HEK293 (cell line): Measurements from ENCODE around the gene INPP1.
A peak's percentile ranks its signal among the peaks of the same experiment; 100 is the strongest.
"Not testable (repeated sequence)": the region's sequence is repeated elsewhere in the genome, so short reads cannot be mapped to it uniquely, and the experiment has no call there.

Experiments
- CTCF ChIA-PET: fragments of 350-600 bp; formaldehyde crosslinking; extraction: SDS; loops from one replicate; lab custom pipeline; 2021; ENCODE audit warnings: antibody characterized with exemption; lab: Yijun Ruan, JAX
- POLR2A ChIA-PET: fragments of 300-600 bp; formaldehyde crosslinking; extraction: SDS; loops from one replicate; lab custom pipeline; 2020; ENCODE audit warnings: antibody characterized with exemption, inconsistent platforms; lab: Yijun Ruan, JAX
- H3K27ac ChIP-seq: fragments of 200-500 bp; sonication (Bioruptor generic); 2 replicates; pipeline ENCODE4 v1.5.1; 2014; ENCODE audit warnings: low read depth, low read length, control low read depth, inconsistent platforms; ENCODE audit errors: extremely low read depth
- H3K36me3 ChIP-seq, 2 experiments: fragments of 200-500 bp in 1 of 2; sonication (Bioruptor generic) in 1 of 2; 1 replicate in 1 of 2; 2 replicates in 1 of 2; pipeline ENCODE4 v1.5.1; 2014 to 2017; ENCODE audit warnings: inconsistent platforms in 2 of 2, low read length in 2 of 2; ENCODE audit not compliant: control insufficient read depth in 2 of 2, insufficient read depth in 1 of 2
- H3K4me1 ChIP-seq: fragments of 200-500 bp; sonication (Bioruptor generic); 2 replicates; pipeline ENCODE4 v1.5.1; 2014; ENCODE audit warnings: mild to moderate bottlenecking, low read length, inconsistent platforms; ENCODE audit not compliant: control insufficient read depth, insufficient read depth
- H3K4me3 ChIP-seq: 2 replicates; pipeline ENCODE4 v1.5.1; 2011; ENCODE audit warnings: low read depth, mild to moderate bottlenecking, control low read depth, low read length, moderate library complexity
- H3K9me3 ChIP-seq: fragments of 200-500 bp; sonication (Bioruptor generic); 2 replicates; pipeline ENCODE4 v1.5.1; 2014; ENCODE audit warnings: low read depth, low read length, inconsistent platforms; ENCODE audit not compliant: control insufficient read depth, insufficient read depth
- AEBP2 ChIP-seq: fragments of 450-650 bp; formaldehyde crosslinking; IDR thresholded peaks from 2 replicates; pipeline ENCODE4 v1.5.1; 2016; ENCODE audit warnings: missing biosample characterization, missing genetic modification characterization, borderline replicate concordance
- GLIS1 ChIP-seq: fragments of 450-650 bp; formaldehyde crosslinking; IDR thresholded peaks from 2 replicates; pipeline ENCODE4 v1.5.1; 2016; ENCODE audit warnings: missing biosample characterization, missing genetic modification characterization
- HOXA7 ChIP-seq: sonication (generic); formaldehyde crosslinking; IDR thresholded peaks from 2 replicates; pipeline ENCODE4 v1.8.1; 2022; ENCODE audit warnings: missing genetic modification reagents, borderline replicate concordance
- PBX3 ChIP-seq: sonication (generic); formaldehyde crosslinking; IDR thresholded peaks from 2 replicates; pipeline ENCODE4 v1.8.1; 2022; ENCODE audit warnings: mild to moderate bottlenecking, moderate library complexity, missing genetic modification reagents
- ZBTB20 ChIP-seq: fragments of 450-650 bp; formaldehyde crosslinking; IDR thresholded peaks from 2 replicates; pipeline ENCODE4 v1.5.1; 2016; ENCODE audit warnings: missing biosample characterization, missing genetic modification characterization
- ZBTB21 ChIP-seq: fragments of 450-650 bp; formaldehyde crosslinking; IDR thresholded peaks from 2 replicates; pipeline ENCODE4 v1.5.1; 2017; ENCODE audit warnings: missing biosample characterization, missing genetic modification characterization
- ZFP37 ChIP-seq: fragments of 450-650 bp; formaldehyde crosslinking; IDR thresholded peaks from 2 replicates; pipeline ENCODE4 v1.5.1; 2016; ENCODE audit warnings: missing biosample characterization, missing genetic modification characterization
- ZFP41 ChIP-seq: fragments of 450-650 bp; formaldehyde crosslinking; IDR thresholded peaks from 2 replicates; pipeline ENCODE4 v1.5.1; 2016; ENCODE audit warnings: missing biosample characterization, missing genetic modification characterization, borderline replicate concordance
- ZNF146 ChIP-seq: fragments of 450-650 bp; formaldehyde crosslinking; IDR thresholded peaks from 2 replicates; pipeline ENCODE4 v1.5.1; 2016; ENCODE audit warnings: missing biosample characterization, missing genetic modification characterization
- ZNF280C ChIP-seq: fragments of 450-650 bp; formaldehyde crosslinking; IDR thresholded peaks from 2 replicates; pipeline ENCODE4 v1.5.1; 2016; ENCODE audit warnings: missing biosample characterization, missing genetic modification characterization
- ZNF311 ChIP-seq: fragments of 450-650 bp; formaldehyde crosslinking; IDR thresholded peaks from 2 replicates; pipeline ENCODE4 v1.5.1; 2017; ENCODE audit warnings: missing biosample characterization, missing genetic modification characterization, borderline replicate concordance
- ZNF404 ChIP-seq: fragments of 450-650 bp; formaldehyde crosslinking; IDR thresholded peaks from 2 replicates; pipeline ENCODE4 v1.5.1; 2017; ENCODE audit warnings: missing biosample characterization, missing genetic modification characterization
- ZNF423 ChIP-seq: fragments of 450-650 bp; formaldehyde crosslinking; IDR thresholded peaks from 2 replicates; pipeline ENCODE4 v1.5.1; 2016; ENCODE audit warnings: missing biosample characterization, missing genetic modification characterization
- ZNF510 ChIP-seq: fragments of 450-650 bp; formaldehyde crosslinking; IDR thresholded peaks from 2 replicates; pipeline ENCODE4 v1.5.1; 2018; ENCODE audit warnings: mild to moderate bottlenecking, missing genetic modification characterization, missing biosample characterization; ENCODE audit not compliant: insufficient replicate concordance
- ZNF580 ChIP-seq: fragments of 450-650 bp; formaldehyde crosslinking; IDR thresholded peaks from 2 replicates; pipeline ENCODE4 v1.5.1; 2016; ENCODE audit warnings: missing biosample characterization, missing genetic modification characterization
- ZNF639 ChIP-seq: fragments of 450-650 bp; formaldehyde crosslinking; IDR thresholded peaks from 2 replicates; pipeline ENCODE4 v1.5.1; 2016; ENCODE audit warnings: missing biosample characterization, missing genetic modification characterization
- ZNF747 ChIP-seq: fragments of 450-650 bp; formaldehyde crosslinking; IDR thresholded peaks from 2 replicates; pipeline ENCODE4 v1.5.1; 2016; ENCODE audit warnings: missing biosample characterization, missing genetic modification characterization
- ZSCAN30 ChIP-seq: fragments of 450-650 bp; IDR thresholded peaks from 2 replicates; pipeline ENCODE4 v1.5.1; 2018; ENCODE audit warnings: missing biosample characterization, mild to moderate bottlenecking, missing genetic modification characterization, moderate library complexity

INPP1 gene

GRCh38 chr2:190335225-190335559 is 8.2 kb upstream of the INPP1 start:
- POLR2A ChIA-PET = no interaction called here
- no peaks in the 10 kb centered on the region for H3K9me3 ChIP-seq
- no peak for TF ChIP-seq ZFP37
- TF ChIP-seq AEBP2 (tag by site-specific recombination) = no peak
- TF ChIP-seq PBX3 (CRISPR knock-in tag) = no peak
- no peak for TF ChIP-seq ZNF510 (tag by site-specific recombination)
- no peak for TF ChIP-seq ZNF280C
- no peak for TF ChIP-seq ZBTB21 (tag by site-specific recombination)
- no peak for TF ChIP-seq ZNF311 (tag by site-specific recombination)
- TF ChIP-seq ZBTB20 (tag by site-specific recombination) = no peak
- no peak for TF ChIP-seq ZNF747 (tag by site-specific recombination)
- no peak for TF ChIP-seq ZNF639
- no peak for TF ChIP-seq ZSCAN30 (tag by site-specific recombination)
- TF ChIP-seq ZNF423 (tag by site-specific recombination) = no peak
- no peak for TF ChIP-seq ZFP41
- TF ChIP-seq HOXA7 (CRISPR knock-in tag) = no peak
- no peak for TF ChIP-seq ZNF404
- TF ChIP-seq, all 188 proteins: peak for 0
- no peak overlapping the region for H3K27ac ChIP-seq
- H3K36me3 ChIP-seq = no peaks in the 10 kb centered on the region
- H3K4me1 ChIP-seq = no peaks in the 10 kb centered on the region
- CTCF ChIA-PET = interaction anchor here (1.4 kb wide), 1 partner anchor 15 kb away, joined by 7 read pairs; the partner anchor contains the start of gene HIBCH
- H3K4me3 ChIP-seq = no peak overlapping the region

- H3K4me3 ChIP-seq, H3K27ac ChIP-seq, H3K9me3 ChIP-seq, POLR2A ChIA-PET, H3K36me3 ChIP-seq, H3K4me1 ChIP-seq: not testable (repeated sequence)
- CTCF ChIA-PET = interaction anchor here (1.4 kb wide), 1 partner anchor 16 kb away, joined by 7 read pairs; the partner anchor contains the start of gene HIBCH
These were observed 7.8 kb upstream of the INPP1 start for GRCh38 chr2:190335584-190335983.

- TF ChIP-seq ZNF146 (tag by site-specific recombination) (peak; percentile 87), GLIS1 (tag by site-specific recombination) (no peak), ZNF580 (peak; percentile 66; the same call in 1 of the 2 replicates)
- no peaks in the 10 kb centered on the region for H3K9me3 ChIP-seq
- 0 out of 2 replicates have a peak, but pooled peaks cover under 1% of the 10 kb centered on the region for H3K4me1 ChIP-seq
- CTCF ChIA-PET = no interaction called here
- H3K4me3 ChIP-seq = no peak overlapping the region
- no peak overlapping the region for H3K27ac ChIP-seq
- no peaks in the 10 kb centered on the region for H3K36me3 ChIP-seq
- POLR2A ChIA-PET = no interaction called here
These were observed 7.0 kb upstream of the INPP1 start for GRCh38 chr2:190336420-190336819.
